ENCODE data around the gene PSMB11. TPM values are rescaled to one million over a fixed set of nuclear protein-coding genes. Genes with fewer than 3 reads are reported as not detected.
A peak's percentile ranks its signal among the peaks of the same experiment; 100 is the strongest.

PSMB11 gene
- total RNA-seq, 1 donor: not detected

- Histone ChIP-seq H3K4me2 (ENCODE audit: insufficient read depth, low read length) (peak within 1 kb of the TSS; percentile 93), H2AFZ (ENCODE audit: low read length) (peak within 1 kb of the TSS; percentile 39), H3K4me3 (ENCODE audit: insufficient read depth, low read length) (peak within 1 kb of the TSS; percentile 69), H3K9me3 (ENCODE audit: low read depth, low read length) (no peaks in the 10 kb centered on the region), H3K27me3 (ENCODE audit: insufficient read depth, low read length) (no peaks in the 10 kb centered on the region), H4K20me1 (ENCODE audit: insufficient read depth, low read length) (peaks cover 19% of the 10 kb centered on the region), H3K4me1 (ENCODE audit: insufficient read depth, low read length) (peaks cover 22% of the 10 kb centered on the region), H3K79me2 (ENCODE audit: insufficient read depth, low read length) (peaks cover 6% of the 10 kb centered on the region), H3K36me3 (ENCODE audit: insufficient read depth, low read length) (peaks cover 30% of the 10 kb centered on the region), H3K27ac (ENCODE audit: low read depth, low read length) (peak within 1 kb of the TSS; percentile 7)
- TF ChIP-seq CTCF (IDR thresholded peaks at IDR 0.05; ENCODE audit: extremely low read depth, low read depth, low read length): no peak
- DNase-seq (ENCODE audit: insufficient read length, low spot score, missing footprints): peak; percentile 98
Measured at GRCh38 chr14:23056956-23057756, 15.1 kb downstream of the PSMB11 start, which contains the start of gene CDH24. Gene CDH24 (minus strand): TSS chr14:23057520. CDS start chr14:23055733, 1,787 bp downstream.

GRCh38 chr14:23057757-23058653, 16.0 kb downstream of the PSMB11 start:
- H3K36me3 ChIP-seq (ENCODE audit: insufficient read depth, low read length): peaks cover 38% of the 10 kb centered on the region
- peaks cover 29% of the 10 kb centered on the region for H3K4me1 ChIP-seq (ENCODE audit: insufficient read depth, low read length)
- peak; percentile 99 for DNase-seq (ENCODE audit: insufficient read length, low spot score, missing footprints)
- H3K4me2 ChIP-seq (ENCODE audit: insufficient read depth, low read length): peak overlapping the region; percentile 93
- H3K27ac ChIP-seq (ENCODE audit: low read depth, low read length): peak overlapping the region; percentile 7
- peak overlapping the region; percentile 69 for H3K4me3 ChIP-seq (ENCODE audit: insufficient read depth, low read length)
- H4K20me1 ChIP-seq (ENCODE audit: insufficient read depth, low read length): peaks cover 26% of the 10 kb centered on the region
- H2AFZ ChIP-seq (ENCODE audit: low read length): no peak overlapping the region
- H3K9me3 ChIP-seq (ENCODE audit: low read depth, low read length): no peaks in the 10 kb centered on the region
- peak; percentile 94 for TF ChIP-seq CTCF (IDR thresholded peaks at IDR 0.05; ENCODE audit: extremely low read depth, low read depth, low read length)
- H3K79me2 ChIP-seq (ENCODE audit: insufficient read depth, low read length): peaks cover 11% of the 10 kb centered on the region
- no peaks in the 10 kb centered on the region for H3K27me3 ChIP-seq (ENCODE audit: insufficient read depth, low read length)

DNA sequence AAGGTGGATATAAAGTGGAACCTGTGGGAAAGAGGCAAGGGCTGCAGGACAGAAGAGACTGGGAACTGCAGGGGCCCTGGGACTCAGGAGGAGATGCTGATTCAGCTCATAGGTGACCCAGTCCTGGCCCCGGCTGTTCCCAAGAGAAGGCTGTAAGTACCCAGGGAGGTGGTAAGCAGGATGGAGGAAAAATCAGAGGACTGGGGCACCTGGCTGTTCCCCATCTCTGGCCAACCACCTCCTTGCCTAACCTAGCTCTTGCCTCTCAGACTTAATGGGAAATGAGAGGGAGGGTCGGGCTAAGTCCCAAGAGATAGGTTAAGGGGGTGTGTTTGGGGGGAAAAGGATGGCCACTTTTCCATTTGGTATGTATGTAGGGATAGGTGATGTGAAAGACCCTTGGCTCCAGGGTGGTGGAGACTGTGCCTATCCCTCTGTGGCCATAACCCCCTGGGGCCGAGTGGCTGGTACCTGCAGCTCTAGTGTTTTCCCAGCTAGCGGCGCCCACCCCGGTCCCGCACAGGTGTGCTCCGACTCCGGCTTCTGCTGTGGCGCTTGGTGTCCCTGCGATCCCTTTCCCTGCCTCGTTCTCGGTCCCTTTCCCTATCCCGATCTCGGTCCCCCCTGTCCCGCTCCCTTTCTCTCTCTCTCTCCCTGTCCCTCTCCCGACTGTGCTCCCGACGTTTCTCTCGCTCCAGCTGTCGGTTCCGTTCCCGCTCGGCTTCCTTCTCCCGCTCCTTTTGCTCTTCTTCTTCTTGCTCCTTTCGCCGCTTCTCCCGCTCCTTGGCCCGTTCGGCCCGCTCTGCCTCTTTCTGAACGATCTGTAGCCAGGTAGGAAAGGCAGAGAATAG, 16.9 kb downstream of the PSMB11 start:
- no peak overlapping the region for H3K27ac ChIP-seq (ENCODE audit: low read depth, low read length)
- peaks cover 26% of the 10 kb centered on the region for H4K20me1 ChIP-seq (ENCODE audit: insufficient read depth, low read length)
- H2AFZ ChIP-seq (ENCODE audit: low read length): no peak overlapping the region
- DNase-seq (ENCODE audit: insufficient read length, low spot score, missing footprints): peak; percentile 82
- no peaks in the 10 kb centered on the region for H3K27me3 ChIP-seq (ENCODE audit: insufficient read depth, low read length)
- H3K9me3 ChIP-seq (ENCODE audit: low read depth, low read length): no peaks in the 10 kb centered on the region
- no peak overlapping the region for H3K4me2 ChIP-seq (ENCODE audit: insufficient read depth, low read length)
- H3K36me3 ChIP-seq (ENCODE audit: insufficient read depth, low read length): peaks cover 47% of the 10 kb centered on the region
- H3K4me3 ChIP-seq (ENCODE audit: insufficient read depth, low read length): no peak overlapping the region
- peaks cover 13% of the 10 kb centered on the region for H3K79me2 ChIP-seq (ENCODE audit: insufficient read depth, low read length)
- peaks cover 29% of the 10 kb centered on the region for H3K4me1 ChIP-seq (ENCODE audit: insufficient read depth, low read length)
- no peak for TF ChIP-seq CTCF (IDR thresholded peaks at IDR 0.05; ENCODE audit: extremely low read depth, low read depth, low read length)
